Activated naive CD8-positive, alpha-beta T cell (primary cell): Measurements from ENCODE around the gene TGM1.

Experiments used
- H3K27ac Mint-ChIP-seq: one replicate; pipeline ENCODE4 v1.8.0; 2021; ENCODE audit warnings: mixed read lengths
- H3K27me3 Mint-ChIP-seq: one replicate; pipeline ENCODE4 v1.8.0; 2021; ENCODE audit warnings: mixed read lengths
- H3K36me3 Mint-ChIP-seq: one replicate; pipeline ENCODE4 v1.8.0; 2021; ENCODE audit warnings: mixed read lengths
- H3K4me1 Mint-ChIP-seq: one replicate; pipeline ENCODE4 v1.8.0; 2021; ENCODE audit warnings: low read depth, mixed read lengths
- H3K4me3 Mint-ChIP-seq: one replicate; pipeline ENCODE4 v1.8.0; 2021; ENCODE audit warnings: mild to moderate bottlenecking, mixed read lengths
- H3K9me3 Mint-ChIP-seq: one replicate; pipeline ENCODE4 v1.8.0; 2021; ENCODE audit warnings: low read depth, mixed read lengths

TGM1 gene

GRCh38 chr14:24281636-24282035, 18.7 kb upstream of the TGM1 start:
- H3K9me3 Mint-ChIP-seq = no peaks in the 10 kb centered on the region
- H3K4me1 Mint-ChIP-seq = peaks cover 33% of the 10 kb centered on the region

GRCh38 chr14:24280797-24281460, 18.0 kb upstream of the TGM1 start:
- no peak overlapping the region for H3K4me3 Mint-ChIP-seq
- no peak overlapping the region for H3K27ac Mint-ChIP-seq

More at GRCh38 chr14:24281636-24282035, 18.7 kb upstream of the TGM1 start:
- Mint-ChIP-seq H3K27me3 (no peaks in the 10 kb centered on the region), H3K4me3 (no peak overlapping the region), H3K36me3 (peaks cover 9% of the 10 kb centered on the region), H3K27ac (no peak overlapping the region)

GRCh38 chr14:24279301-24280186, 16.6 kb upstream of the TGM1 start:
- Mint-ChIP-seq H3K4me1 (peaks cover 38% of the 10 kb centered on the region), H3K36me3 (peaks cover 9% of the 10 kb centered on the region), H3K4me3 (peak overlapping the region; percentile 49), H3K27me3 (no peaks in the 10 kb centered on the region), H3K9me3 (no peaks in the 10 kb centered on the region), H3K27ac (peak overlapping the region; percentile 89)

More at GRCh38 chr14:24280797-24281460, 18.0 kb upstream of the TGM1 start:
- Mint-ChIP-seq H3K9me3 (no peaks in the 10 kb centered on the region), H3K36me3 (peaks cover 9% of the 10 kb centered on the region), H3K4me1 (peaks cover 34% of the 10 kb centered on the region), H3K27me3 (no peaks in the 10 kb centered on the region)

GRCh38 chr14:24278424-24278823, 15.4 kb upstream of the TGM1 start:
- peaks cover 47% of the 10 kb centered on the region for H3K4me1 Mint-ChIP-seq
- H3K36me3 Mint-ChIP-seq = peaks cover 9% of the 10 kb centered on the region
- no peaks in the 10 kb centered on the region for H3K27me3 Mint-ChIP-seq
- peak overlapping the region; percentile 42 for H3K4me3 Mint-ChIP-seq
- H3K27ac Mint-ChIP-seq = peak overlapping the region; percentile 89
- H3K9me3 Mint-ChIP-seq = no peaks in the 10 kb centered on the region

GRCh38 chr14:24277606-24278321, 14.8 kb upstream of the TGM1 start:
- Mint-ChIP-seq H3K4me1 (peaks cover 51% of the 10 kb centered on the region), H3K36me3 (peaks cover 10% of the 10 kb centered on the region), H3K9me3 (no peaks in the 10 kb centered on the region), H3K27me3 (no peaks in the 10 kb centered on the region), H3K27ac (no peak overlapping the region), H3K4me3 (no peak overlapping the region)

GRCh38 chr14:24277071-24277470, 14.1 kb upstream of the TGM1 start:
- Mint-ChIP-seq H3K9me3 (no peaks in the 10 kb centered on the region), H3K27ac (peak overlapping the region; percentile 70), H3K4me3 (no peak overlapping the region), H3K4me1 (peaks cover 58% of the 10 kb centered on the region), H3K36me3 (peaks cover 10% of the 10 kb centered on the region), H3K27me3 (no peaks in the 10 kb centered on the region)

GRCh38 chr14:24274101-24274543, 11.1 kb upstream of the TGM1 start:
- H3K27me3 Mint-ChIP-seq = no peaks in the 10 kb centered on the region
- peak overlapping the region; percentile 80 for H3K27ac Mint-ChIP-seq
- peaks cover 53% of the 10 kb centered on the region for H3K4me1 Mint-ChIP-seq
- peaks cover 10% of the 10 kb centered on the region for H3K36me3 Mint-ChIP-seq
- no peaks in the 10 kb centered on the region for H3K9me3 Mint-ChIP-seq
- H3K4me3 Mint-ChIP-seq = peak overlapping the region; percentile 43

GRCh38 chr14:24273422-24273998, 10.5 kb upstream of the TGM1 start:
- peak overlapping the region; percentile 66 for H3K4me3 Mint-ChIP-seq
- peaks cover 10% of the 10 kb centered on the region for H3K36me3 Mint-ChIP-seq
- peak overlapping the region; percentile 80 for H3K27ac Mint-ChIP-seq
- no peaks in the 10 kb centered on the region for H3K27me3 Mint-ChIP-seq
- H3K9me3 Mint-ChIP-seq = no peaks in the 10 kb centered on the region
- peaks cover 47% of the 10 kb centered on the region for H3K4me1 Mint-ChIP-seq

- Mint-ChIP-seq H3K9me3 (no peaks in the 10 kb centered on the region), H3K4me1 (peaks cover 42% of the 10 kb centered on the region), H3K4me3 (peak overlapping the region; percentile 88), H3K27ac (peak overlapping the region; percentile 96), H3K27me3 (no peaks in the 10 kb centered on the region), H3K36me3 (peaks cover 8% of the 10 kb centered on the region)
Measured at GRCh38 chr14:24272467-24272866, 9.5 kb upstream of the TGM1 start.

- no peaks in the 10 kb centered on the region for H3K27me3 Mint-ChIP-seq
- peak overlapping the region; percentile 96 for H3K27ac Mint-ChIP-seq
- peaks cover 40% of the 10 kb centered on the region for H3K4me1 Mint-ChIP-seq
- peaks cover 7% of the 10 kb centered on the region for H3K36me3 Mint-ChIP-seq
- no peaks in the 10 kb centered on the region for H3K9me3 Mint-ChIP-seq
- peak overlapping the region; percentile 88 for H3K4me3 Mint-ChIP-seq
Measured at GRCh38 chr14:24271834-24272263, 8.9 kb upstream of the TGM1 start.

- Mint-ChIP-seq H3K27me3 (no peaks in the 10 kb centered on the region), H3K4me1 (peaks cover 37% of the 10 kb centered on the region), H3K27ac (peak within 1 kb of the TSS; percentile 96), H3K4me3 (peak within 1 kb of the TSS; percentile 89), H3K36me3 (peaks cover 5% of the 10 kb centered on the region), H3K9me3 (no peaks in the 10 kb centered on the region)
Measured at GRCh38 chr14:24271134-24271833, 8.3 kb upstream of the TGM1 start, which contains the start of gene RABGGTA. Gene RABGGTA (minus strand): TSS chr14:24271597. CDS start chr14:24271115, 482 bp downstream.

GRCh38 chr14:24270537-24271133, 7.7 kb upstream of the TGM1 start:
- peak overlapping the region; percentile 89 for H3K4me3 Mint-ChIP-seq
- peaks cover 5% of the 10 kb centered on the region for H3K36me3 Mint-ChIP-seq
- H3K27me3 Mint-ChIP-seq = no peaks in the 10 kb centered on the region
- no peaks in the 10 kb centered on the region for H3K9me3 Mint-ChIP-seq
- H3K4me1 Mint-ChIP-seq = peaks cover 37% of the 10 kb centered on the region
- H3K27ac Mint-ChIP-seq = peak overlapping the region; percentile 93

- H3K36me3 Mint-ChIP-seq = peaks cover 5% of the 10 kb centered on the region
- peaks cover 35% of the 10 kb centered on the region for H3K4me1 Mint-ChIP-seq
- no peaks in the 10 kb centered on the region for H3K27me3 Mint-ChIP-seq
- peak overlapping the region; percentile 89 for H3K4me3 Mint-ChIP-seq
- H3K27ac Mint-ChIP-seq = no peak overlapping the region
- no peaks in the 10 kb centered on the region for H3K9me3 Mint-ChIP-seq
Measured at GRCh38 chr14:24269910-24270536, 7.0 kb upstream of the TGM1 start.
